NCI-H128 (cell line): Measurements from ENCODE around the gene PHYH.

Experiments used
- DNase-seq: peaks from one replicate; lab custom pipeline; 2025; ENCODE audit not compliant: unreplicated experiment; lab: John Stamatoyannopoulos, UW

The PHYH gene

DNA sequence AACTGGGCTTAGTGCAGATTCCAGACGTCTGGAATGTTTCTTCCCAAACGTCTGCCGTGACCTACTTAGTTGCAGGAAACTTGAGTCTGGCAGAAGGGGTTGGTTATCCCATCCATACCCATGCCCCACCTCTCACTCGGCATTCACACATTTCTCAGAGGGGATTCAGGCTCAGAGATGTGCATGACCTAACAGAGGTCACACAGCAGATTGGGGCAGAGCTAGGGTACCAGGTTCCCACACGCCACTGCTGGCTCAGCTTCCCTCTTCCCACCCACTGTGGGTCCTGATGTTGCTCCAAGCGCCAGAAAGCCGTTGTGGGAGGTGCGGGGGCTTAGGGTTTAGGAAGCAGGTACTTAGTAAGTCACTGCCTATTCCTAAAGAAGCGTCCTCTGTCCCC lies 68.7 kb downstream of the PHYH start:
- DNase-seq: no peak
